ENCODE data around the gene ANKRD23.

The ANKRD23 gene

DNA sequence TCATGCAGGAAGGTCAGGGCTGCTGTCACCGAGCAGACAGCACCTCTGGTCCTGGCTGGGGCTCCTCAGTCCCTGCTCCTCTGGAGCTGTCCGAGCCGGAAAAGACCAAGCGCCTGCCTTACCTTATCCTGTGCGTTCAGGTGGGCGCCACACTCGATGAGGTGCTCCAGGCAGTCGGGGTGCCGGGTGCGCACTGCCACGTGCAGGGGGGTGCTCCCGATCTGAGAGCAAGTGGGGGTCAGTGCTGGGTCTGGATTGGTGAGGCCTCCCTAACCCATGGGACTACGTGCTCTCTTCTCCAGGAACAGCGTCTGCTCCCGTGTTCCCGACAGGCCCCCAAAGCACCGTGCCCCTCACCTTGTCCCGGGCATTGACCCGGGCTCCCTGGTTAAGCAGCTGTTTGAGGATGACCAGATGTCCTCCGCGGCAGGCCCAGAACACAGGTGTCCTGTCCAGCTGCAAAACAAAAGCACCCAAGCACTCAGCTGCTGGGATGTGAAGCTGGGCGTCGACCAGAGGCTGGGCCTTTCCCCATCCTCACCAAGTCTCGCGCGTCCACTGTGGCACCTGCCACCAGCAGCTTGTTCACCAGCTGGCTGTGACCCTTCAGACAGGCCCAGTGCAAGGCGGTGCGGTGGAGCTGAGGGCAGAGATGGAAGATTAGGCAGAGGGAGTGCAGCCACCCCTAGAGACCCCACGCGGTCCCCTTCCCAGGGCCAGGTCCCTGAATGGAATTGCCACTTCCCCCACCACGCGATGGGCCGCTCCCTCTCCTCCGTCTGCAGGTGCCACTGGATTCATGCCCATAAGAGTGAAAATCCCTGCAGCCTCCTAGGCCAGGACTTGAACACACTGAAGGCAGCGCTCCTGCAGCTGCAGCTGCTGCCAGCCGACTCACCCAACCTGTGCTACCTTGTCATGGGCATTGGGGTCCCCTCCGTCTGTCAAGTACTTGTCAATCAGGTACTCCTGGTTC is 3.7 kb downstream of the ANKRD23 start:
- H3K27me3 ChIP-seq = no peaks in the 10 kb centered on the region
- no peaks in the 10 kb centered on the region for H3K9me3 ChIP-seq
- H3K36me3 ChIP-seq = peaks cover 62% of the 10 kb centered on the region
- peaks cover 36% of the 10 kb centered on the region for H3K4me1 ChIP-seq
- no peaks in the 10 kb centered on the region for H4K20me1 ChIP-seq
- no peak for TF ChIP-seq Cebpa-rat (IDR thresholded peaks at IDR 0.05)
- H3K4me2 ChIP-seq = peak overlapping the region; percentile 83
- H3K9ac ChIP-seq = peak overlapping the region; percentile 43; the same call in 1 of the 2 replicates
- H3K27ac ChIP-seq = peak overlapping the region; percentile 73
- peak overlapping the region; percentile 46; the same call in 1 of the 2 replicates for H3K4me3 ChIP-seq

DNA sequence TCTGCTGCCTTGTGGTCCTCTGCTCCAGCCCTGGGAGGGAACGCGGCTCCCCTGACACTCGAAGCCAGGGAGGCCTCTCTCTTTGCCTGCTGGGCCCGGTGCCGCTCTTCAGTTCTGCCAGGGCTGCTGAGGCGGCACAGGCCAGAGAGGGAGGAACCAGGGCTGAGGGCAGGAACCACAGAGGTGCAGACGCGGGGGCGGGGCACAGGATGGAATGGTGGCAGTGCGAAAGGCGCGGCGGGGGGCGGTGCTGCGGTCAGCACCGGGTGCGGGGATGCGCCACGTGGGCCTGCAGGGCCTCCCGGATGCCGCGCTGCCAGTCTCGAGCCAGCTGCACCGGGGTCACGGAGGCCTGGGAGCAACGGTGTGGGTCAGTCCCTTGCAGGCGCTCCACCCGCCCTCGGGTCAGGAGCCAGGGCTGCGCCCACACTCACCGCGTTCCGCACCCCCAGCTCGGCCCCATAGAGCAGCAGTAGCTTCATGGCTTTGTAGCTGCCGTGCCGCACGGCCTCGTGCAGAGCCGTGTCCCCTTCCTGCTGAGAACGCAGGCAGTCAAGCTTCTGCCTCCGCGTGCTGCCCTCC is 4.4 kb downstream of the ANKRD23 start:
- no peaks in the 10 kb centered on the region for H4K20me1 ChIP-seq
- peaks cover 62% of the 10 kb centered on the region for H3K36me3 ChIP-seq
- TF ChIP-seq Cebpa-rat (IDR thresholded peaks at IDR 0.05) = no peak
- H3K9me3 ChIP-seq = no peaks in the 10 kb centered on the region
- H3K4me1 ChIP-seq = peaks cover 37% of the 10 kb centered on the region
- peak overlapping the region; percentile 46 for H3K4me3 ChIP-seq
- H3K27me3 ChIP-seq = no peaks in the 10 kb centered on the region
- H3K27ac ChIP-seq = peak overlapping the region; percentile 73
- H3K4me2 ChIP-seq = peak overlapping the region; percentile 83
- peak overlapping the region; percentile 52 for H3K9ac ChIP-seq

DNA sequence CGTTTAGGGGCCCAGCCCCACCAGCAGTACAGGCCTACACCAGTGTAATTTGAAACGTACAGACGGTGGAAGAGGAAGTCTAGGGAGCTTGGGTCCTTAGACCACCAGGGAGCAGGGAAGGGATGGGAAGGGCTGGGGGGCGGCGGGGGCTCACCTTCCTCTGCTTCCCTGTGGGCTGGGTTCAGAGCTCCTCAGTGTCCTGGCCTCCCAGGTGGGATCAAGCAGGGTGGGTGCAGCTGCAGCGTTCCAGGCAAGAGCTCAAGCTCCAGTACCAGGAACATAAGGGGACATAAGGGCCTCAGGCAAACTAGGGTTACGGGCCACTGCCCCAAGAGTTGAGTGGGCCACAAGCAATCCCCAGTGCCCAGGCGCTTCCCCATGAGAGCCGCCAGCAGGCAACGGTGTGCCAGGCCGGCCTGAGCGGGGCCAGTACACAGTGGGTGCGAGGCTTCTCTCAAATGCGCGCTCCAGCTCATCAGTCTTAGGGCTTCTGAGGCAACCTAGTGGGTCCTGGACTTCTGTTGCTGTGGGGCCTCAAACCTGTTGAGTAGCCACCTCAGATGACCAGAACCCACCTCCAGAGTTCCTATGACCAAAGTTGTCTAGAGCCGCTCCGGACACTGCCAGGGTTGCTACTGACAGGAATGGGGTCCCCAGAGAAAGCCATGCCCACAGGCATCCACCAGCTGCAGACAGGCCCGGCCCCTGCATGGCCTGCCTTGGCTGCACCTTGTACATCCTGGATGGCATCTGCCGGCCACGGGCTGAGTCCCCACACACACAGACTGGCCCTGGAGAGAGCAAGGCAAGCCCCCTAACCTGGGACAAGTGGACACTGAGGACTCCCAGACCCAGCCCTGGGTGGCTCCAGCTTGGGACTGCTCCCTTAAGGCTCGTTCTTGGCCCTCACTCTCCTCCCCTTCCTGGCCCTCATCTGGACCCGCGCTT is 5.2 kb downstream of the ANKRD23 start:
- peak overlapping the region; percentile 52 for H3K9ac ChIP-seq
- H3K4me1 ChIP-seq = peaks cover 45% of the 10 kb centered on the region
- H3K27ac ChIP-seq = peak overlapping the region; percentile 73
- peaks cover 57% of the 10 kb centered on the region for H3K36me3 ChIP-seq
- no peaks in the 10 kb centered on the region for H3K27me3 ChIP-seq
- H4K20me1 ChIP-seq = peaks cover 3% of the 10 kb centered on the region; the same call in 1 of the 2 replicates
- H3K4me3 ChIP-seq = 0 out of 2 replicates have a peak overlapping the region, but pooled peaks have one; percentile 46
- H3K4me2 ChIP-seq = peak overlapping the region; percentile 83
- H3K9me3 ChIP-seq = no peaks in the 10 kb centered on the region
- no peak for TF ChIP-seq Cebpa-rat (IDR thresholded peaks at IDR 0.05)

DNA sequence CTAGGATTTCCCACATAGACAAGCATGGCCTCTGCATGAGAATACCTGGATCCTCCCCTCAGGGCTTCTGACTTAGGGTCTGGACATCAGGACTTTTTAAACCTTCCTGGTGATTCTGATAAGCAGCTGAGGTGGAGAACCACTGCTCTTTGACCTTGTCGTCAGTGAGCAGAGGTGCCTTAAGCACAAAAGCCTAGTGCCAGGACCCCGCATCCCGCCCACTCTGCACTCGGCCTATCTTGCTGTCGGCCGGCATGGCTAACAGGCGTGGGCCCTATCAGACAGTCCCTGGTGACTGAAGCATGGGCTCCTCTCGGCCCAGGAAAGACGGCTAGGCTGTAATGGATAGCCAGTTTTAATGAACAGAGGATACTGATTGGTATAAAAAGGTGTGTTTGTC is 6.2 kb downstream of the ANKRD23 start:
- peaks cover 55% of the 10 kb centered on the region for H3K4me1 ChIP-seq
- no peak overlapping the region for H3K4me3 ChIP-seq
- peaks cover 13% of the 10 kb centered on the region for H4K20me1 ChIP-seq
- TF ChIP-seq Cebpa-rat (IDR thresholded peaks at IDR 0.05) = no peak
- no peak overlapping the region for H3K4me2 ChIP-seq
- no peaks in the 10 kb centered on the region for H3K9me3 ChIP-seq
- H3K9ac ChIP-seq = no peak overlapping the region
- H3K27me3 ChIP-seq = no peaks in the 10 kb centered on the region
- peaks cover 54% of the 10 kb centered on the region for H3K36me3 ChIP-seq
- H3K27ac ChIP-seq = peak overlapping the region; percentile 73; the same call in 1 of the 2 replicates

DNA sequence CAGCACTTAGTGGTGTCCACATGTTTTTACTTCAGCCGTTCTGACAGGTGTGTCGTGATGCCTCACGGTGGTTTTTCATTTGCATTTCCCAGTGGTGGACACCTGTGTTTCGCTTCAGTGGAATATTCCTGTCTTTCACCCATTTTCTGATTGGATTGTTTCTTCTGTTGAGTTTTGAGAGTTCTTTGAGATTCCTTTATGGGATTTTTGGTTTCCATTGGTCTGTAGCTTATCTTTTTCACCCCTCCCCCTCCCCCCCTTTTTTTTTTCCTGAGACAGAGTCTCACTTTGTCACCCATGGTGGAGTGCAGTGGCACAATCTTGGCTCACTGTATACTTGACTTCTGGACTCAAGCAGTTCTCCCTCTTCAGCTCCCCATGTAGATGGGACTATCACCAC is 8.0 kb downstream of the ANKRD23 start:
- H3K27me3 ChIP-seq = no peaks in the 10 kb centered on the region
- peaks cover 68% of the 10 kb centered on the region for H3K4me1 ChIP-seq
- H4K20me1 ChIP-seq = peaks cover 30% of the 10 kb centered on the region
- H3K36me3 ChIP-seq = peaks cover 58% of the 10 kb centered on the region
- no peak overlapping the region for H3K27ac ChIP-seq
- H3K9ac ChIP-seq = no peak overlapping the region
- no peak for TF ChIP-seq Cebpa-rat (IDR thresholded peaks at IDR 0.05)
- H3K4me2 ChIP-seq = no peak overlapping the region
- H3K4me3 ChIP-seq = no peak overlapping the region
- H3K9me3 ChIP-seq = no peaks in the 10 kb centered on the region

DNA sequence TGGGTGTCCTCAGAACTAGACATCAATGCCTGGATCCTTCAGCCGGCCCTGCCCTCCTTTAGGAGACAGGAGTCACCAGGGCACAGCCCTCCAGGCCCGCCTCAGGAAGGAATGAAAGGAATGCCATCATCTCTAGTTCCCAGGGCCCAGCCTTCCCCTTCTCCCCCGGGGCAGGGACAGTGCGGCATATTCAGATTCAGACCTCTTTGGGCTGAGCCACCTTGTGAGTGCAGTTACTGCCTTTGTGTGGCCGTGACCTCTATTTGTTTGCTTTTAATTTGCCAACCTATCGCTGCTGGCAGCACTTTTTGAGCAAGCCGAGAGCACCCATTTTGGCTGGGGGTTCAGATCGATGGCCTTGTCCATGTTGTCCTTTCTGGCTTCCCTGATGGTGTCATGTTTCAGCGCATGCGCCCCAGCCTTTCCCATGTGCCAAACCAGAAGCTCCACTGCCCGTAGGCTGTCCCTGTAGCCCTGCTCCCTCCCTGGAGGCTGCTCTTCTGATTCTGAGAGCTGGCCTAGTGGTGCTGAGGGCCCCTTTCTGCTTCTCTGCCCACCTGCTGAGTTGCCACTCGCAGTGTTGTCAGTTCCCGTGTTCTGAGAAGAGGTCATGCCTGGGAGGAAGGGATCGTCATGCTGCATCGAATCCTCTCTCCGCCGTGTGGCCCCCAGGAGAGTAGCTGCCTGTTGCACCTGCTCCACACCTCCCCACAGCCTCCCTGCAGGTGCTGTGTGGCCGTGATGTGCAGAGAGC is 10.9 kb downstream of the ANKRD23 start:
- H3K4me1 ChIP-seq = peaks cover 39% of the 10 kb centered on the region
- peaks cover 45% of the 10 kb centered on the region for H4K20me1 ChIP-seq
- H3K9me3 ChIP-seq = no peaks in the 10 kb centered on the region
- H3K4me2 ChIP-seq = peak overlapping the region; percentile 81
- no peak overlapping the region for H3K4me3 ChIP-seq
- H3K9ac ChIP-seq = peak overlapping the region; percentile 39; the same call in 1 of the 2 replicates
- H3K27me3 ChIP-seq = no peaks in the 10 kb centered on the region
- peaks cover 76% of the 10 kb centered on the region for H3K36me3 ChIP-seq
- TF ChIP-seq Cebpa-rat (IDR thresholded peaks at IDR 0.05) = no peak
- peak overlapping the region; percentile 81 for H3K27ac ChIP-seq

DNA sequence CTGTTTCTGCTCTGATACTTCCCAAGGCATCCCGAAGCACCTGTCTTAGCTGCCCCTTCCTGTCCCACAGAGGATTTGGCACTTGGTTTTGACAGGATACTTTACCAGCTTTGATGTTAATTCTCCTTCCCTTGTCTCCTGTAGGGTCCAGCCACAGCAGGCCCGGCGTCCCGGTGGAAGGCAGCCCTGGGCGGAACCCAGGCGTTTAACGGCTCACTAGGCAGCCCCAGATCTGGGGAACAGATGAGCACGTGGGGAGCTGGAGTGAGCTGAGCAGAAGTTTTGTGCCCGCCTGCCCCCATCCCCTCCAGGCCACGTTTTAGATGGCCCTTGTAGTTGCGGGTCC is 11.4 kb downstream of the ANKRD23 start:
- peaks cover 76% of the 10 kb centered on the region for H3K36me3 ChIP-seq
- no peak overlapping the region for H3K4me3 ChIP-seq
- peak overlapping the region; percentile 81 for H3K27ac ChIP-seq

DNA sequence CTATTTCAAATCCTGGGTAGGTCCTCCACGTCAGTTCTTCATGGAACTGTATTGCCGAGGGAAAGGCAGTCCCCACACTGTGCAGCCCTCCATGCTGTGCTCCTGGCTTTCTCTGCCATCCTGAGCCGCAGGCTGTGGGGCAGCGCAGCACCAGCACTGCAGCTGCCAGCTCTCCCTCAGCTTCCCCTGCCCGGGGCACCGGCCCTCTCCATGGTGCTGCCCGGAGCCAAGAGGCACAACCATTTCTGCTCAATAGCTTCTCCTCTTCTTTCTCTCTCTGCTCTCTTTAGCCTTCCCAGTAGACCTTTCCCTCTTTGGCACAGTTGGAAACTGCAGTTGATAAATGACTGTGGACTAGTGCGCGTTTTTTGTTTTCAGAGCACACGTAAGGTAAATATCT is 12.1 kb downstream of the ANKRD23 start:
- H3K4me3 ChIP-seq = no peak overlapping the region
- no peaks in the 10 kb centered on the region for H3K27me3 ChIP-seq
- no peaks in the 10 kb centered on the region for H3K9me3 ChIP-seq
- H3K4me2 ChIP-seq = peak overlapping the region; percentile 81
- H4K20me1 ChIP-seq = peaks cover 57% of the 10 kb centered on the region
- H3K4me1 ChIP-seq = peaks cover 34% of the 10 kb centered on the region
- H3K27ac ChIP-seq = no peak overlapping the region
- no peak for TF ChIP-seq Cebpa-rat (IDR thresholded peaks at IDR 0.05)
- no peak overlapping the region for H3K9ac ChIP-seq
- H3K36me3 ChIP-seq = peaks cover 82% of the 10 kb centered on the region

More for the DNA sequence above, 11.4 kb downstream of the ANKRD23 start:
- TF ChIP-seq Cebpa-rat (IDR thresholded peaks at IDR 0.05) = no peak
- Histone ChIP-seq H3K27me3 (no peaks in the 10 kb centered on the region), H3K9ac (peak overlapping the region; percentile 39; the same call in 1 of the 2 replicates), H3K9me3 (no peaks in the 10 kb centered on the region), H3K4me1 (peaks cover 34% of the 10 kb centered on the region), H4K20me1 (peaks cover 50% of the 10 kb centered on the region), H3K4me2 (peak overlapping the region; percentile 81)
